OCI-LY3 (cell line): ENCODE results near the gene LHFPL2.

Experiments
- EZH2phosphoT487 ChIP-seq: fragments of 200-600 bp; shearing (Covaris generic); IDR thresholded peaks from 2 replicates; pipeline ENCODE4 v1.6.1; 2018; ENCODE audit warnings: antibody characterized with exemption, mixed run types, low read depth
- TF ChIP-seq, protein P1 (sequence below): fragments of 200-600, 300-600 bp; sonication (generic); IDR thresholded peaks from 2 replicates; pipeline ENCODE4 v1.5.1; 2014; ENCODE audit warnings: antibody characterized with exemption, low read length, low read depth

- TF ChIP-seq, protein P1, sequence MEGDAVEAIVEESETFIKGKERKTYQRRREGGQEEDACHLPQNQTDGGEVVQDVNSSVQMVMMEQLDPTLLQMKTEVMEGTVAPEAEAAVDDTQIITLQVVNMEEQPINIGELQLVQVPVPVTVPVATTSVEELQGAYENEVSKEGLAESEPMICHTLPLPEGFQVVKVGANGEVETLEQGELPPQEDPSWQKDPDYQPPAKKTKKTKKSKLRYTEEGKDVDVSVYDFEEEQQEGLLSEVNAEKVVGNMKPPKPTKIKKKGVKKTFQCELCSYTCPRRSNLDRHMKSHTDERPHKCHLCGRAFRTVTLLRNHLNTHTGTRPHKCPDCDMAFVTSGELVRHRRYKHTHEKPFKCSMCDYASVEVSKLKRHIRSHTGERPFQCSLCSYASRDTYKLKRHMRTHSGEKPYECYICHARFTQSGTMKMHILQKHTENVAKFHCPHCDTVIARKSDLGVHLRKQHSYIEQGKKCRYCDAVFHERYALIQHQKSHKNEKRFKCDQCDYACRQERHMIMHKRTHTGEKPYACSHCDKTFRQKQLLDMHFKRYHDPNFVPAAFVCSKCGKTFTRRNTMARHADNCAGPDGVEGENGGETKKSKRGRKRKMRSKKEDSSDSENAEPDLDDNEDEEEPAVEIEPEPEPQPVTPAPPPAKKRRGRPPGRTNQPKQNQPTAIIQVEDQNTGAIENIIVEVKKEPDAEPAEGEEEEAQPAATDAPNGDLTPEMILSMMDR: no peak
- no peak for TF ChIP-seq EZH2phosphoT487
Measured at GRCh38 chr5:78544561-78545201, 103.9 kb downstream of the LHFPL2 start.
